HepG2 (cell line): ENCODE data around the gene MYORG. TPM values are rescaled to one million over a fixed set of nuclear protein-coding genes. Genes with fewer than 3 reads are reported as not detected.
A peak's percentile ranks its signal among the peaks of the same experiment; 100 is the strongest.

Experiments used
- ATAC-seq: fragments of 200-7000 bp; cut with Tn5 transposase; 3 replicates; pipeline ENCODE4 v1.9.1; 2020; ENCODE audit warnings: mild to moderate bottlenecking, moderate library complexity
- BruUV-seq: library from RNA; stranded (reverse); fragments of 400-500 nt; replicated peaks from 2 replicates; lab custom pipeline; 2021; lab: Mats Ljungman, UMichigan
- CTCF ChIA-PET: fragments of 300-600 bp; formaldehyde crosslinking; extraction: SDS; loops from one replicate; lab custom pipeline; 2021; ENCODE audit warnings: low total read pairs, inconsistent platforms, low intra/inter-chr PET ratio; lab: Yijun Ruan, JAX
- POLR2A ChIA-PET: fragments of 350-600 bp; sonication (Branson Sonifier 250); formaldehyde crosslinking; loops from one replicate; lab custom pipeline; 2020; ENCODE audit warnings: antibody characterized with exemption, inconsistent platforms; lab: Yijun Ruan, JAX
- DNase-seq: peaks from one replicate; pipeline ENCODE4 v3.0.0-alpha.2; 2015; ENCODE audit warnings: low spot score
- FAIRE-seq: peaks from 3 replicates; lab custom pipeline; 2011; peaks lifted over from hg19 to GRCh38; lab: Jason Lieb, UNC
- H2AFZ ChIP-seq: one replicate; pipeline ENCODE4 v1.6.1; 2011; ENCODE audit warnings: low read length, inconsistent platforms
- H3K27ac ChIP-seq: fragments of 300-600 bp; 3 replicates; pipeline ENCODE4 v1.8.0; 2011; ENCODE audit warnings: mixed run types, mild to moderate bottlenecking, mixed read lengths, low read length, inconsistent platforms; ENCODE audit not compliant: insufficient read depth; ENCODE audit errors: extremely low read length
- H3K27me3 ChIP-seq, 2 experiments: fragments of 200-600 bp in 1 of 2; 2 replicates in 1 of 2; 3 replicates in 1 of 2; pipeline versions ENCODE4 v1.6.0 to v1.8.0; 2011; ENCODE audit warnings: low read length in 2 of 2, mild to moderate bottlenecking in 2 of 2, moderate library complexity in 2 of 2, inconsistent platforms in 1 of 2; ENCODE audit not compliant: insufficient read depth in 2 of 2, control insufficient read depth in 1 of 2
- H3K36me3 ChIP-seq, 2 experiments: fragments of 200-600 bp in 1 of 2; replicated peaks in 1 of 2; 2 replicates in 1 of 2; 3 replicates in 1 of 2; pipeline versions ENCODE4 v1.5.1 to v1.8.0; 2011; ENCODE audit warnings: low read length in 2 of 2, inconsistent platforms in 1 of 2; ENCODE audit not compliant: insufficient read depth in 2 of 2, control insufficient read depth in 1 of 2
- H3K4me1 ChIP-seq: 2 replicates; pipeline ENCODE4 v1.5.1; 2012; ENCODE audit warnings: low read length, inconsistent platforms; ENCODE audit not compliant: insufficient read depth
- H3K4me2 ChIP-seq: 2 replicates; pipeline ENCODE4 v1.6.0; 2011; ENCODE audit warnings: low read depth, low read length, inconsistent platforms
- H3K4me3 ChIP-seq, 3 experiments: fragments of 200-600 bp in 1 of 3; sonication (generic), shearing (Covaris generic) in 1 of 3; replicated peaks in 1 of 3; 2 replicates each; pipeline ENCODE4 v1.5.1; 2011 to 2016; ENCODE audit warnings: low read length in 3 of 3, inconsistent platforms in 2 of 3, low read depth in 2 of 3, mild to moderate bottlenecking in 2 of 3, control low read depth in 1 of 3, mixed read lengths in 1 of 3; ENCODE audit not compliant: insufficient read depth in 1 of 3
- H3K79me2 ChIP-seq: one replicate; pipeline ENCODE4 v1.6.1; 2011; ENCODE audit warnings: low read length, inconsistent platforms; ENCODE audit not compliant: insufficient read depth
- H3K9ac ChIP-seq: 2 replicates; pipeline ENCODE4 v1.6.0; 2011; ENCODE audit warnings: mild to moderate bottlenecking, low read depth, low read length, inconsistent platforms; ENCODE audit not compliant: insufficient read depth
- H3K9me3 ChIP-seq: 2 replicates; pipeline ENCODE4 v1.5.1; 2012; ENCODE audit warnings: mild to moderate bottlenecking, low read length
- H4K20me1 ChIP-seq: 2 replicates; pipeline ENCODE4 v1.6.0; 2011; ENCODE audit warnings: inconsistent platforms, mild to moderate bottlenecking, low read length, moderate library complexity; ENCODE audit not compliant: insufficient read depth
- CBX1 ChIP-seq: IDR thresholded peaks from one replicate; pipeline ENCODE4 v1.6.1; 2016; ENCODE audit warnings: antibody characterized with exemption, low read depth
- KIAA2018 ChIP-seq: sonication (generic); formaldehyde crosslinking; IDR thresholded peaks from 2 replicates; pipeline ENCODE4 v1.5.0; 2020; ENCODE audit warnings: mild to moderate bottlenecking, missing genetic modification reagents, borderline replicate concordance
- NFRKB ChIP-seq: fragments of 450-650 bp; IDR thresholded peaks from 2 replicates; pipeline ENCODE4 v1.6.1; 2017
- PHF8 ChIP-seq: sonication (generic); formaldehyde crosslinking; IDR thresholded peaks from 2 replicates; pipeline ENCODE4 v1.5.0; 2020; ENCODE audit warnings: missing genetic modification reagents
- PRDM4 ChIP-seq: sonication (generic); formaldehyde crosslinking; IDR thresholded peaks from 2 replicates; pipeline ENCODE4 v1.9.0; 2021; ENCODE audit warnings: missing genetic modification reagents, borderline replicate concordance
- SAP130 ChIP-seq: IDR thresholded peaks from 2 replicates; pipeline ENCODE4 v1.6.1; 2016; ENCODE audit warnings: low read depth
- SP2 ChIP-seq: sonication (generic); formaldehyde crosslinking; IDR thresholded peaks from 2 replicates; pipeline ENCODE4 v1.5.1; 2020; ENCODE audit warnings: mild to moderate bottlenecking, missing genetic modification reagents
- ZBTB37 ChIP-seq: sonication (generic); formaldehyde crosslinking; IDR thresholded peaks from 2 replicates; pipeline ENCODE4 v1.4.0; 2020; ENCODE audit warnings: mild to moderate bottlenecking, missing genetic modification reagents
- ZBTB43 ChIP-seq: sonication (generic); formaldehyde crosslinking; conservative IDR thresholded peaks from 2 replicates; pipeline ENCODE4 v1.4.0; 2020; ENCODE audit warnings: missing genetic modification reagents
- ZNF12 ChIP-seq: sonication (generic); formaldehyde crosslinking; IDR thresholded peaks from 2 replicates; pipeline ENCODE4 v1.5.0; 2020; ENCODE audit warnings: missing genetic modification reagents
- ZNF143 ChIP-seq: sonication (generic); formaldehyde crosslinking; IDR thresholded peaks from 2 replicates; pipeline ENCODE4 v1.4.0; 2020; ENCODE audit warnings: missing genetic modification reagents
- ZNF24 ChIP-seq: fragments of 450-650 bp; IDR thresholded peaks from 2 replicates; pipeline ENCODE4 v1.6.1; 2017; ENCODE audit warnings: antibody characterized with exemption, mild to moderate bottlenecking
- ZNF451 ChIP-seq: sonication (generic); formaldehyde crosslinking; IDR thresholded peaks from 2 replicates; pipeline ENCODE4 v1.5.0; 2020; ENCODE audit warnings: mild to moderate bottlenecking, missing genetic modification reagents
- WGBS: methylation state at CpG from one replicate; pipeline ENCODE4 v1.1.6; 2017; ENCODE audit warnings: low lambda C conversion rate; 5-methylcytosine and 5-hydroxymethylcytosine counted together
- in situ Hi-C: cut with HindIII; loops from 2 replicates; pipeline ENCODE4 v1.10.0; 2017; ENCODE audit warnings: low pct_unique_long_range_greater_than_20kb; ENCODE audit not compliant: extremely low pct_ligation_motif_present
- intact Hi-C: fragments of 100-400 bp; cut with micrococcal nuclease; formaldehyde crosslinking; loops from one replicate; pipeline ENCODE4 v1.10.0; 2022; ENCODE audit not compliant: unreplicated experiment
- polyA plus RNA-seq, 8 experiments: library from polyadenylated mRNA; depleted of rRNA in 3 of 8; stranded (reverse) in 7 of 8; unstranded in 1 of 8; fragments of >200 nt; fragmentation: Illumina TruSeq in 4 of 8; extraction: Trizol in 4 of 8; gene quantifications; 2 replicates each; pipeline versions ENCODE4 v1.2.1 to v1.2.3, GENCODE V29; 2011 to 2016; ENCODE audit warnings: low read depth in 4 of 8, missing spikeins in 1 of 8, mixed read lengths in 1 of 8; ENCODE audit not compliant: insufficient read depth in 1 of 8
- total RNA-seq, 5 experiments: library from RNA; depleted of rRNA; stranded (reverse); fragments of >200 nt; fragmentation: Illumina TruSeq; extraction: Trizol; gene quantifications; 2 replicates each; pipeline ENCODE4 v1.2.3, GENCODE V29; 2016; ENCODE audit warnings: low read depth in 1 of 5

The MYORG gene
- total and polyA plus RNA-seq, 2 of the 13 experiments (the other 11 are each of a cell fraction or from before 2014, with no cell fraction given), result 11.1 to 22.4 TPM

- Histone ChIP-seq H3K27me3 (no peaks in the 10 kb centered on the region; a peak in 1 of 5 replicates), H3K4me2 (peak overlapping the region; percentile 99), H3K4me1 (peaks cover 34% of the 10 kb centered on the region), H2AFZ (no peak overlapping the region), H3K9me3 (no peaks in the 10 kb centered on the region), H3K27ac (peak overlapping the region; percentile 85), H4K20me1 (no peaks in the 10 kb centered on the region), H3K79me2 (peaks cover 22% of the 10 kb centered on the region), H3K4me3 (peak overlapping the region in 1 of 3 experiments; percentile 79; a peak in 1 of 6 replicates), H3K36me3 (peaks cover 22 to 33% of the 10 kb centered on the region in 2 experiments), H3K9ac (no peak overlapping the region)
- ChIA-PET CTCF (no interaction called here), POLR2A (interaction anchor here (2.0 to 9.2 kb wide), 6 partner anchors 21 to 195 kb away, joined by 7 to 162 read pairs (median 20); partner anchors contain the start of gene UBAP1)
- FAIRE-seq (no peak), ATAC-seq (no peak), DNase-seq (no peak)
- intact Hi-C loops, result no loop called here
- TSS peak; percentile 31 for BruUV-seq
- in situ Hi-C loops, result no loop called here
- WGBS, result 97% methylated on average over 2 of the region's 2 CpGs
- no peak for TF ChIP-seq KIAA2018
- TF ChIP-seq ZBTB37, result no peak
- TF ChIP-seq SAP130 (CRISPR knock-in tag), result no peak
- TF ChIP-seq PHF8 (CRISPR knock-in tag), result no peak
- no peak for TF ChIP-seq ZBTB43 (CRISPR knock-in tag)
- no peak for TF ChIP-seq ZNF12
- no peak for TF ChIP-seq SP2
- TF ChIP-seq PRDM4 (CRISPR knock-in tag), result no peak
- TF ChIP-seq NFRKB, result no peak
- TF ChIP-seq ZNF24, result no peak
- no peak for TF ChIP-seq ZNF143
- no peak for TF ChIP-seq CBX1
- no peak for TF ChIP-seq ZNF451 (CRISPR knock-in tag)
Measured at GRCh38 chr9:34373749-34374148, 2.9 kb downstream of the MYORG start.
